ENCODE data around the gene RFTN1.

RFTN1 gene

GRCh38 chr3:16513141-16514020 is at the start of gene RFTN1:
Gene RFTN1 (minus strand): TSS chr3:16513699. CDS start chr3:16493869, 19,830 bp downstream.
- DNase-seq (ENCODE audit: low read depth), result no peak

GRCh38 chr3:16559653-16560365 is 46.3 kb upstream of the RFTN1 start:
- DNase-seq (ENCODE audit: low read depth), result no peak

GRCh38 chr3:16554126-16554525 is 40.6 kb upstream of the RFTN1 start:
- no peak for DNase-seq (ENCODE audit: low read depth)

- DNase-seq (ENCODE audit: low read depth), result no peak
Observed at GRCh38 chr3:16552757-16553156, 39.3 kb upstream of the RFTN1 start.

- no peak for DNase-seq (ENCODE audit: low read depth)
Observed at GRCh38 chr3:16551342-16551976, 38.0 kb upstream of the RFTN1 start.

- DNase-seq (ENCODE audit: low read depth), result peak; percentile 57
Observed at GRCh38 chr3:16550676-16551341, 37.3 kb upstream of the RFTN1 start.

GRCh38 chr3:16550305-16550675 is 36.8 kb upstream of the RFTN1 start:
- no peak for DNase-seq (ENCODE audit: low read depth)

- DNase-seq (ENCODE audit: low read depth), result peak; percentile 43
Observed at GRCh38 chr3:16548721-16549120, 35.2 kb upstream of the RFTN1 start.

- DNase-seq (ENCODE audit: low read depth), result no peak
Observed at GRCh38 chr3:16547561-16548357, 34.3 kb upstream of the RFTN1 start.

- DNase-seq (ENCODE audit: low read depth), result no peak
Observed at GRCh38 chr3:16546186-16547010, 32.9 kb upstream of the RFTN1 start.

GRCh38 chr3:16545413-16546185 is 32.1 kb upstream of the RFTN1 start:
- DNase-seq (ENCODE audit: low read depth), result no peak

- DNase-seq (ENCODE audit: low read depth), result no peak
Observed at GRCh38 chr3:16543242-16543864, 29.9 kb upstream of the RFTN1 start.

GRCh38 chr3:16538507-16538906 is 25.0 kb upstream of the RFTN1 start:
- no peak for DNase-seq (ENCODE audit: low read depth)

GRCh38 chr3:16536996-16537395 is 23.5 kb upstream of the RFTN1 start:
- no peak for DNase-seq (ENCODE audit: low read depth)

GRCh38 chr3:16536344-16536663 is 22.8 kb upstream of the RFTN1 start:
- no peak for DNase-seq (ENCODE audit: low read depth)

GRCh38 chr3:16534640-16535262 is 21.3 kb upstream of the RFTN1 start:
- DNase-seq (ENCODE audit: low read depth), result no peak

GRCh38 chr3:16533928-16534574 is 20.6 kb upstream of the RFTN1 start:
- no peak for DNase-seq (ENCODE audit: low read depth)

- no peak for DNase-seq (ENCODE audit: low read depth)
Observed at GRCh38 chr3:16529264-16529663, 15.8 kb upstream of the RFTN1 start.

All from GM04503 (cell line).